Activated T-cell treated with anti-CD3 and anti-CD28 coated beads, Interleukin-2, amount 50 U/mL, for 1 hour (primary cell): ENCODE results near the gene INPP5F.
"Not testable (repeated sequence)": the region's sequence is repeated elsewhere in the genome, so short reads cannot be mapped to it uniquely, and the experiment has no call there.

Source experiments
- DNase-seq: peaks from one replicate; pipeline ENCODE4 v3.0.0-alpha.2; 2020

The INPP5F gene

GRCh38 chr10:119780879-119781480 is 55.1 kb downstream of the INPP5F start:
- no peak for DNase-seq

- no peak for DNase-seq
These were observed 55.6 kb downstream of the INPP5F start for GRCh38 chr10:119781498-119781897.

- DNase-seq, result no peak
These were observed 57.3 kb downstream of the INPP5F start for GRCh38 chr10:119782981-119783664.

- no peak for DNase-seq
These were observed 57.8 kb downstream of the INPP5F start for GRCh38 chr10:119783665-119784027.

- no peak for DNase-seq
These were observed 58.7 kb downstream of the INPP5F start for GRCh38 chr10:119784340-119785067.

- no peak for DNase-seq
These were observed 60.4 kb downstream of the INPP5F start for GRCh38 chr10:119786117-119786769.

GRCh38 chr10:119795101-119795500 is 69.3 kb downstream of the INPP5F start:
- not testable (repeated sequence) for DNase-seq

- DNase-seq, result no peak
These were observed 70.2 kb downstream of the INPP5F start for GRCh38 chr10:119796039-119796438.

- DNase-seq, result no peak
These were observed 75.3 kb downstream of the INPP5F start for GRCh38 chr10:119801176-119801575.

- no peak for DNase-seq
These were observed 76.2 kb downstream of the INPP5F start for GRCh38 chr10:119801998-119802538.

- no peak for DNase-seq
These were observed 77.4 kb downstream of the INPP5F start for GRCh38 chr10:119803264-119803663.

GRCh38 chr10:119805702-119806230 is 79.9 kb downstream of the INPP5F start:
- DNase-seq, result no peak

- DNase-seq, result no peak
These were observed 80.7 kb downstream of the INPP5F start for GRCh38 chr10:119806334-119807130.

GRCh38 chr10:119807960-119808697 is 82.3 kb downstream of the INPP5F start:
- no peak for DNase-seq

GRCh38 chr10:119811122-119811521 is 85.3 kb downstream of the INPP5F start:
- no peak for DNase-seq

- DNase-seq, result no peak
These were observed 86.8 kb downstream of the INPP5F start for GRCh38 chr10:119812684-119813083.

GRCh38 chr10:119815671-119816070 is 89.8 kb downstream of the INPP5F start:
- no peak for DNase-seq

- peak; percentile 32 for DNase-seq
These were observed 92.4 kb downstream of the INPP5F start for GRCh38 chr10:119817991-119818888.

- DNase-seq, result no peak
These were observed 93.0 kb downstream of the INPP5F start for GRCh38 chr10:119818889-119819270.

GRCh38 chr10:119821182-119821581 is 95.3 kb downstream of the INPP5F start:
- no peak for DNase-seq
